ENCODE data around the gene NOP14.

DNA sequence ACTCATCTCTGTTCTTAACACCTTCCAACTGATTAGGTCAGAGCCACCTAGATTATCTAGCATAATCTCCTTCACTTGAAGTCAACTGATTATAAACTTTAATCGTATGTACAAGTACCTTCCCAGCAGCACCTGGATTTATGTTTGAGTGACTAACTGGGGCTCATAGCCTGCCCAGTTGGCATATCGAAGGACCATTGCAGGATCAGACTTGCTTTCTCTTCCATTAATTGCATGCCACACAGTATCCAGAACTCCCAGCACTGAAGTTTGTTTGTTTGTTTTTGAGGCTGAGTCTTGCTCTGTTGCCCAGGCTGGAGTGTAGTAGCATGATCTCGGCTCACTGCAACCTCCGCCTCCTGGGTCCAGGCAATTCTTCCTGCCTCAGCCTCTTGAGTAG, 28.0 kb upstream of the NOP14 start:
- no peak for TF ChIP-seq POLR2A (IDR thresholded peaks at IDR 0.05; ENCODE audit: low read depth, low read length)
- no peak for TF ChIP-seq POLR2AphosphoS5 (IDR thresholded peaks at IDR 0.05; ENCODE audit: low read depth, low read length)
- no peak for TF ChIP-seq POU2F2 (IDR thresholded peaks at IDR 0.05; ENCODE audit: low read depth, low read length)
- no peak for TF ChIP-seq TAF1 (IDR thresholded peaks at IDR 0.05; ENCODE audit: low read depth, low read length)
- no peak for TF ChIP-seq PAX5 (IDR thresholded peaks at IDR 0.05; ENCODE audit: insufficient read depth, low read length, severe bottlenecking)

All from GM12891 (cell line).